ENCODE data around the gene PPP4R2. TPM values are rescaled to one million over a fixed set of nuclear protein-coding genes. Genes with fewer than 3 reads are reported as not detected.

The PPP4R2 gene
- total and polyA plus RNA-seq, 2 donors (not counting 3 experiments of a cell fraction or from before 2014, with no cell fraction given), result 6.5 to 74.4 TPM

- no peak overlapping the region for H2AFZ ChIP-seq (ENCODE audit: low read depth, low read length)
- H3K27me3 ChIP-seq (ENCODE audit: control insufficient read depth in 2 of 2, insufficient read depth in 2 of 2, low read length in 2 of 2), result peaks cover 1 to 2% of the 10 kb centered on the region in 2 experiments
- intact Hi-C loops (cut with micrococcal nuclease) (no loop called here), dilution Hi-C loops (cut with MboI; ENCODE audit: extremely low pct_ligation_motif_present, low sequenced_read_pairs) (no loop called here)
- H3K9ac ChIP-seq (replicated peaks; ENCODE audit: extremely low read depth, insufficient read depth, low read length), result no peak overlapping the region
- no peaks in the 10 kb centered on the region for H4K20me1 ChIP-seq (replicated peaks; ENCODE audit: control insufficient read depth, extremely low read depth, insufficient read depth, low read length)
- H3K4me1 ChIP-seq (ENCODE audit: control insufficient read depth, extremely low read depth, insufficient read depth, low read length), result no peaks in the 10 kb centered on the region
- DNase-seq (ENCODE audit: low read depth, low spot score) (no peak), FAIRE-seq (no peak)
- no peaks in the 10 kb centered on the region for H3K79me2 ChIP-seq (ENCODE audit: control insufficient read depth, insufficient read depth, low read length)
- TF ChIP-seq GATA2 (IDR thresholded peaks at IDR 0.05; ENCODE audit: insufficient read depth, insufficient read length, low read depth, low read length) (no peak), CTCF (IDR thresholded peaks at IDR 0.05; ENCODE audit: extremely low read depth in 1 of 2, insufficient read depth in 1 of 2, low read depth in 1 of 2, low read length in 2 of 2) (no peak), JUN (IDR thresholded peaks at IDR 0.05; ENCODE audit: borderline replicate concordance, insufficient read depth, insufficient read length, low read depth) (no peak), POLR2AphosphoS5 (IDR thresholded peaks at IDR 0.05; ENCODE audit: insufficient read depth, low read depth, low read length) (no peak), MYC (IDR thresholded peaks at IDR 0.05; ENCODE audit: low read depth, low read length) (no peak), EZH2 (IDR thresholded peaks at IDR 0.05; ENCODE audit: borderline replicate concordance, low read depth, low read length, severe bottlenecking) (no peak), POLR2A (IDR thresholded peaks at IDR 0.05; ENCODE audit: low read depth, low read length) (no peak), FOS (IDR thresholded peaks at IDR 0.05; ENCODE audit: borderline replicate concordance, insufficient read depth, low read length) (no peak), MAX (IDR thresholded peaks at IDR 0.05; ENCODE audit: insufficient read depth, insufficient read length) (no peak)
- no peak overlapping the region for H3K27ac ChIP-seq (ENCODE audit: insufficient read depth, low read depth, low read length)
- no peaks in the 10 kb centered on the region for H3K36me3 ChIP-seq (ENCODE audit: control insufficient read depth in 2 of 2, extremely low read depth in 1 of 2, insufficient read depth in 2 of 2, low read length in 2 of 2)
- no peaks in the 10 kb centered on the region for H3K9me1 ChIP-seq (replicated peaks; ENCODE audit: control insufficient read depth, extremely low read depth, insufficient read depth, low read length)
- no peaks in the 10 kb centered on the region for H3K9me3 ChIP-seq (replicated peaks; ENCODE audit: control insufficient read depth, insufficient read depth, low read length)
- H3K4me2 ChIP-seq (ENCODE audit: insufficient read depth, low read length), result no peak overlapping the region
- ChIA-PET CTCF (no interaction called here), POLR2A (no interaction called here)
- no peak overlapping the region for H3K4me3 ChIP-seq (replicated peaks in 1 of 3; ENCODE audit: insufficient read depth in 1 of 3, low read depth in 1 of 3, low read length in 3 of 3)
- BruUV-seq (replicated peaks), result no TSS peak
Observed at GRCh38 chr3:72973786-72974185, 22.8 kb upstream of the PPP4R2 start.

All from endothelial cell of umbilical vein (primary cell).